ENCODE data around the gene SLC38A6. TPM values are rescaled to one million over a fixed set of nuclear protein-coding genes. Genes with fewer than 3 reads are reported as not detected.

The SLC38A6 gene
- total and polyA plus RNA-seq, 9 donors: 6.8 to 18.7 (median 15.1) TPM

DNA sequence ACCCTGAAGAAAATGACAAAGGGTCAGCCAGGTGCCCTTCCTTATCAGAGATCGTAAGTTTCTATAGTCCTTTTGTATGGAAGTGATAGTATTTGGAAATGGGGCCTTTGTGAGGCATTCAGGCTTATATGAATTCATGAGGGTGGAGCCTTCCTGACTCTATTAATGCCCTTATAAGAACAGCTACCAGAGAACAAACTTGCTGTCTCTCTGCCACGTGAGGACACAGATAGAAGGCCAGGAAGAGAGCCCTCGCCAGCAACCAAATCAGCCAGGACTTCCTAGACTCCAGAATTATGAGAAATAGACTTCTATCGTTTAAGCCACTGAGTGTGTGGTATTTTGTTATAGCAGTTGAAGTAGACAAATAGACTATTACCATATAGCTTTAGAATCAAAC is 36.8 kb upstream of the SLC38A6 start:
- no peaks in the 10 kb centered on the region for H3K4me1 ChIP-seq (ENCODE audit: insufficient read depth)
- no peak overlapping the region for H3K4me3 ChIP-seq
- no peaks in the 10 kb centered on the region for H3K27me3 ChIP-seq
- H3K36me3 ChIP-seq: no peaks in the 10 kb centered on the region
- no peak overlapping the region for H3K27ac ChIP-seq
- no peak for DNase-seq
- no peaks in the 10 kb centered on the region for H3K9me3 ChIP-seq
- 28 to 37% (median 35%) methylated on average over 4 of the region's 4 CpGs for WGBS, 3 donors
- TF ChIP-seq POLR2A (IDR thresholded peaks at IDR 0.05) (no peak), EP300 (IDR thresholded peaks at IDR 0.05) (no peak)
- TF ChIP-seq, protein P1, sequence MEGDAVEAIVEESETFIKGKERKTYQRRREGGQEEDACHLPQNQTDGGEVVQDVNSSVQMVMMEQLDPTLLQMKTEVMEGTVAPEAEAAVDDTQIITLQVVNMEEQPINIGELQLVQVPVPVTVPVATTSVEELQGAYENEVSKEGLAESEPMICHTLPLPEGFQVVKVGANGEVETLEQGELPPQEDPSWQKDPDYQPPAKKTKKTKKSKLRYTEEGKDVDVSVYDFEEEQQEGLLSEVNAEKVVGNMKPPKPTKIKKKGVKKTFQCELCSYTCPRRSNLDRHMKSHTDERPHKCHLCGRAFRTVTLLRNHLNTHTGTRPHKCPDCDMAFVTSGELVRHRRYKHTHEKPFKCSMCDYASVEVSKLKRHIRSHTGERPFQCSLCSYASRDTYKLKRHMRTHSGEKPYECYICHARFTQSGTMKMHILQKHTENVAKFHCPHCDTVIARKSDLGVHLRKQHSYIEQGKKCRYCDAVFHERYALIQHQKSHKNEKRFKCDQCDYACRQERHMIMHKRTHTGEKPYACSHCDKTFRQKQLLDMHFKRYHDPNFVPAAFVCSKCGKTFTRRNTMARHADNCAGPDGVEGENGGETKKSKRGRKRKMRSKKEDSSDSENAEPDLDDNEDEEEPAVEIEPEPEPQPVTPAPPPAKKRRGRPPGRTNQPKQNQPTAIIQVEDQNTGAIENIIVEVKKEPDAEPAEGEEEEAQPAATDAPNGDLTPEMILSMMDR (IDR thresholded peaks at IDR 0.05): no peak
- intact Hi-C loops (cut with DNase I): no loop called here

DNA sequence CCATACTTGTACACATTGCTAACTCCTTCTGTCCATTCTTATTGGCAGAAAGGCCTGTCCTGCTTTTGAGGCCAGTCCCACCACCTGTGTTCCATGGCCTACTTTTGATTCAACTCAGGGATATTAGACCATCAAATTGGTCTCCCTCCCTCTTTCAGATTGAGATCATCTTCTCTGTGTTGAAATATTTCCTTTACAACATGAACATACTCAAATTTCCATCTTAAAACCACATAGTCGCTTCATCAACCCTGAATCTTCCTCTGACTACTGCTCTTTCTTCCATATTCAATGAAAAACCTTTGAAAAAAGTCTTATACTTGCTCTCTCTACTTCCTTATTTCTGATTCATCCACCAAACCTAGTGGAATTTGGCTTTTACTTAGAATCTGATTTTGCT is 35.1 kb upstream of the SLC38A6 start:
- no peak for TF ChIP-seq EP300 (IDR thresholded peaks at IDR 0.05)
- TF ChIP-seq, protein P1 (IDR thresholded peaks at IDR 0.05): no peak
- TF ChIP-seq POLR2A (IDR thresholded peaks at IDR 0.05): no peak
- H3K27ac ChIP-seq: no peak overlapping the region
- no peak for DNase-seq
- H3K4me3 ChIP-seq: no peak overlapping the region
- H3K36me3 ChIP-seq: no peaks in the 10 kb centered on the region
- H3K27me3 ChIP-seq: no peaks in the 10 kb centered on the region
- intact Hi-C loops (cut with DNase I): no loop called here
- no peaks in the 10 kb centered on the region for H3K9me3 ChIP-seq
- 95 to 97% (median 96%) methylated on average over 1 of the region's 1 CpG for WGBS, 3 donors
- H3K4me1 ChIP-seq (ENCODE audit: insufficient read depth): peaks cover 3% of the 10 kb centered on the region

GRCh38 chr14:60946773-60947172 is 34.3 kb upstream of the SLC38A6 start:
- peaks cover 4% of the 10 kb centered on the region for H3K4me1 ChIP-seq (ENCODE audit: insufficient read depth)
- no peak for TF ChIP-seq POLR2A (IDR thresholded peaks at IDR 0.05)
- no peak for TF ChIP-seq EP300 (IDR thresholded peaks at IDR 0.05)
- TF ChIP-seq, protein P1 (IDR thresholded peaks at IDR 0.05): no peak
- no peak overlapping the region for H3K27ac ChIP-seq
- intact Hi-C loops (cut with DNase I): no loop called here
- DNase-seq: no peak
- no peak overlapping the region for H3K4me3 ChIP-seq
- H3K27me3 ChIP-seq: no peaks in the 10 kb centered on the region
- H3K36me3 ChIP-seq: no peaks in the 10 kb centered on the region
- 79 to 84% (median 82%) methylated on average over 3 of the region's 3 CpGs for WGBS, 3 donors
- H3K9me3 ChIP-seq: no peaks in the 10 kb centered on the region

- Histone ChIP-seq H3K27me3 (no peaks in the 10 kb centered on the region), H3K36me3 (no peaks in the 10 kb centered on the region), H3K4me1 (ENCODE audit: insufficient read depth) (peaks cover 7% of the 10 kb centered on the region), H3K9me3 (no peaks in the 10 kb centered on the region), H3K27ac (no peak overlapping the region), H3K4me3 (no peak overlapping the region)
- WGBS, 3 donors: 38 to 45% (median 40%) methylated on average over 3 of the region's 3 CpGs
- DNase-seq: no peak
- TF ChIP-seq POLR2A (IDR thresholded peaks at IDR 0.05): no peak
- TF ChIP-seq, protein P1 (IDR thresholded peaks at IDR 0.05): no peak
- no peak for TF ChIP-seq EP300 (IDR thresholded peaks at IDR 0.05)
- intact Hi-C loops (cut with DNase I): no loop called here
These were observed 29.1 kb upstream of the SLC38A6 start for GRCh38 chr14:60951776-60952435.
